T47D (cell line): ENCODE measurements around the gene HAAO.

Experiments used
- DNase-seq, 2 experiments: peaks; one replicate each; pipeline versions ENCODE4 v3.0.0 to v3.0.0-alpha.2; 2011 to 2012; ENCODE audit warnings: low read depth in 1 of 2, low spot score in 1 of 2
- JUND ChIP-seq: IDR thresholded peaks from 2 replicates; pipeline ENCODE4 v1.6.1; 2012; ENCODE audit warnings: low read depth
- in situ Hi-C: cut with HindIII; loops from 2 replicates; pipeline ENCODE4 v1.10.0; 2016; ENCODE audit warnings: low sequenced_read_pairs, low pct_unique_long_range_greater_than_20kb

Gene HAAO

GRCh38 chr2:42755191-42755880, 37.0 kb downstream of the HAAO start:
- TF ChIP-seq JUND: no peak
- in situ Hi-C loops: no loop called here
- no peak for DNase-seq

DNA sequence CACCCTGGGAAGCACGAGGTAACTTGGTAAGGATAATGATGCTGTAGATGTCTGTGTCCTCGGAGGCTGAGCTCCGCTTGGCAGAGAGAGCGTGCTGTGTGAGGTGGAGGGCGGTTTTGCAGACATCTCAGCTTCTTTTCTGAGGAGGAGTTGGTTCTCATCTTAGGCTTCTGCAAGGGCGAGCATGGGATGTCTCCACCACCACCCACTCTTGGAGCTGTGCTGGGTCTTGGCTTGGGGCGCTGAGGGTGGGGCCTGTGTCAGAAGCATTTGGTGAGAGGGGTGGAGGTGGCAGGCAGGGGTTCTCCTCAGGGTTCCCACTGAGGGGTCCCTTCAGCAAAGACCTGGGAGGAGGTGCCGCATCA, 37.6 kb downstream of the HAAO start:
- DNase-seq: no peak
- in situ Hi-C loops: no loop called here
- no peak for TF ChIP-seq JUND

DNA sequence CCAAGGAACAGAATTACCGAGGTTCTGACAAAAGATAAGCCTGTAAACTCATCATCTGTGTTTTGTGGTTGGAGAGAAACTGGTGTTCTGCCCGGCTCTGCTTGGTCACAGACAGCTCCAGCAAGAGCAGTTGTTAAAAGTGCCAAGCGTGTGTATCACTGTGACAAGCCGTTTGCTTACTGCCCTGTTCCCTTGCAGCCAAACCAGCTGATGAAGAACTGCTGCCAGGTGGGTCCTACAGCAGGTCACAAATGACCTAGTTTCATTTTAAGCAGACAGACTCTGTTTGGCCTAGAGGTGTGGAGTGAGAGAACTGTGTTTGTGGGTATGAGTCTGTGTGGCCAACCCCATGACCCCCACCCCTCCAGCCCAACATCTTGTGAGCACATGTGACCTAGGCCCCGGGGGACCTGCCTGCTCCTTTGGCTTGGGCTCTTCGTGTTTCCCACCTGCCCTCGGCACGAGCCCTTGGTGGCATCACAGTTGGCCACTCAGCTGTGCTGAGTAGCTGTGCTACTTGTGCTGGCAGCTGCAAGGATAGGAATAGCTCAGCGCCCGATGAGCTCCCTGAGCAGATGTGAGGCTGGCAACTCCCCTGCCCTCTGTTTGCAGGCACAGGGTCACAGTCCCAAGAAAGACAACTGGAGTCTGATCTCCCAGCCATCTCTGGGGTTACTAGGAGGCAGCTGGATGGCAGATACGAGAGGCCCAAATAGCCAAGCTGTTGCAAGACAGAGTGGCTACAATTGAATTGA, 38.2 kb downstream of the HAAO start:
- in situ Hi-C loops: no loop called here
- no peak for DNase-seq

DNA sequence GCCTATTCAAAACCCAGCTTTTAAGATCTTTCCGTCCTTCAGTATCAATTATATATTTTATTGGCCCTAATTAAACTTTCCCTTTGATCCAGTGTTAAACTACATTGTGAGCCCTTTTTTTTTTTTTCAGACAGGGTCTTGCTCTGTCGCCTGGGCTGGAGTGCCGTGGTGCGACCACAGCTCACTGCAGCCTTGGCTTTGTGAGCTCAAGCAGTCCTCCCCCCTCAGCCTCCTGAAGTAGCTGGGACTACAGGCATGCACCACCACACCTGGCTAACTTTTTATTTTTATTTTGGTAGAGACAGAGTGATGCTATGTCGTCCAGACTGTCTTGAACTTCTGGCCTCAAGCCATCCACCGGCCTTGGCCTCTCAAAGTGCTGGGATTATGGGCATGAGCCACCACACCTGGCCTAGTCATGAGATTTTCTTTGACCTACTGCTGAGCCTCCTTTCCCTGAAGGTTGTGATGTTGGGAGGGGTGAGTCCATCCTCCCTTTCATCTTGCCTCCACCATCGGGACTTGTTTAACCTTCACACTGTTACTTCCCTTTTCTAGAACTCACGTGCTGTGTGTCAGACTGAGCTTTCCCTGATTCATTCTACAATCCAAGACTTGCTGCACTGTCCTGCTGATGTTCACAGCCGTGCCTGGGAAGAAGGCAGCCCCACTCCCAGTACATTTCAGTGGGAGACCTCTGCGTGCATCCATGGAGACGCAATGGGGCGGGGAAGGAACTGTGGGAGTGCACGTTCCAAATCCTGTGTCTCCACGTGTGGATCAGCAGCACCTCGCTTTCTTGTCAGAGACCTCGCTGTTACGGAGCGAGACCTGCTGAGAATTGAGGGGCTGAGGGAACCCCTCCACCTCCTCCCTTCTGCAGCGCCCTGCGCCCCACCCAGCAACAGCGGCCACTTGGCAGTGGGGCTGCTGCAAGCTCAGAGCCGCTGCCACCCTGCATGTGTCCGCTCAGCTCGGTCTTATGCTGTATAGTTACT, 39.3 kb downstream of the HAAO start:
- in situ Hi-C loops: no loop called here
- no peak for TF ChIP-seq JUND
- DNase-seq: no peak

More for the DNA sequence above, 38.2 kb downstream of the HAAO start:
- no peak for TF ChIP-seq JUND

- no peak for TF ChIP-seq JUND
- in situ Hi-C loops: no loop called here
- peak in 1 of 2 experiments; percentile 4 for DNase-seq
These were observed 40.1 kb downstream of the HAAO start for GRCh38 chr2:42752314-42752713.

- in situ Hi-C loops: no loop called here
- TF ChIP-seq JUND: no peak
- no peak for DNase-seq
These were observed 43.5 kb downstream of the HAAO start for GRCh38 chr2:42748840-42749239.

DNA sequence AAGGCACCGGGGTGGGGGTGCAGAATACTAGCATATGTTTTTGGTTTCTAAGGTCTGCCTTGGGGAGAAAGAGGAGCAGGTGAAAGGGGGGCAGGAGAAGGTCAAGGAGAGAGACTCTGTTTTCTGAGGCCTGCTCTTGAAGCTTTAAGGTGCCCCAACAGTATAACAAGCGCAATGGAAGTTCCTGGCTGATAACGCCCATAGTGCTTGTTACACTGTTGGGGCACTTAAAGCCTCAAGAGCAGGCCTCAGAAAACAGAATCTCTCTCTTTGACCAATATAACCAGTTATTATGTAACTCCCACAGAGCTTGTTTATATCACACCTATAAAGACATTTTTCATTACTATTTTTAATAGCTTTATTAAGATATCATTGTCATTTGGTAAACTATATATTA, 45.0 kb downstream of the HAAO start:
- in situ Hi-C loops: no loop called here
- DNase-seq: no peak
- TF ChIP-seq JUND: no peak

DNA sequence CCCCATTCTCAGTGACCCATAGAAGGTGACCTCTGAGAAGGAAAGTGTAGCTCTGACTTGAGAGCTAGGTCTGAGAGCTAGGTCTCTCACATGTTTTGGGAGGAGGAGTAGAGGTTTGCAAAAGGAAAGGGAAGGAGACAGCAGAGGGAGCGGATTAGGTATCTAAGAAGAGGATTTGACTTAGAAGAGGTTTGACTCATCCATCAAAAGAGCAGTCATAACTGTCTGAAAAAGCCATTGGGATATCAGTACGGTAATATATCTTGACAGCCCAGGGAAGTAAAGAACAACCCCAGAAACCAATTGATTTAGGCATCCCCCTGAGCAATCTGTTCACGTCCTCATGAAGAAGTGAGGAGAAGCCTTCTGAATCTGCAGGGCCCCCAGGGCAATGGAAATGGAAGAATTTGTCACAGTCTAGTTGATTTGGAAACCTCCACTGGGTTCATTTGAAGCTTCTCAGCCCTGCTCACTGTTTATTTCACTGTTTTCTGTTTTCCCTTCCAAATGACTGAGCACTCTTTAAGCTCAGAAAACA, 47.8 kb downstream of the HAAO start:
- in situ Hi-C loops: no loop called here
- no peak for TF ChIP-seq JUND
- DNase-seq: no peak

DNA sequence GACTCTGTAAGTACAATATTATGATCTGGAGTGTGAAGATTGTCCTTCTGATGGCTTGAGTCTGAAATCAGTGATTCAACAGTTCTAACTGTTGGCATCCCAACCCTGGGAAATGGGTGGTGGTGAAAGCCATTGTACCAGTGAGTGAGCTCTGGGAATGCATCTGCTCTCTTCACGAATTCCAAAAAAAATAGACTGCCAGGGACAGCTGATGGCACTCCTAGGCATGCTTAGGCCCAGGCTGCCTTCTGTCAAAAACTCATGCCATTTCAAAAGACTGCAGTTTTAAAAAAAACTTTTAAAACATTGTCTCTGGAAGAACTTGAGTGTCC, 48.8 kb downstream of the HAAO start:
- in situ Hi-C loops: no loop called here
- DNase-seq: no peak
- no peak for TF ChIP-seq JUND

DNA sequence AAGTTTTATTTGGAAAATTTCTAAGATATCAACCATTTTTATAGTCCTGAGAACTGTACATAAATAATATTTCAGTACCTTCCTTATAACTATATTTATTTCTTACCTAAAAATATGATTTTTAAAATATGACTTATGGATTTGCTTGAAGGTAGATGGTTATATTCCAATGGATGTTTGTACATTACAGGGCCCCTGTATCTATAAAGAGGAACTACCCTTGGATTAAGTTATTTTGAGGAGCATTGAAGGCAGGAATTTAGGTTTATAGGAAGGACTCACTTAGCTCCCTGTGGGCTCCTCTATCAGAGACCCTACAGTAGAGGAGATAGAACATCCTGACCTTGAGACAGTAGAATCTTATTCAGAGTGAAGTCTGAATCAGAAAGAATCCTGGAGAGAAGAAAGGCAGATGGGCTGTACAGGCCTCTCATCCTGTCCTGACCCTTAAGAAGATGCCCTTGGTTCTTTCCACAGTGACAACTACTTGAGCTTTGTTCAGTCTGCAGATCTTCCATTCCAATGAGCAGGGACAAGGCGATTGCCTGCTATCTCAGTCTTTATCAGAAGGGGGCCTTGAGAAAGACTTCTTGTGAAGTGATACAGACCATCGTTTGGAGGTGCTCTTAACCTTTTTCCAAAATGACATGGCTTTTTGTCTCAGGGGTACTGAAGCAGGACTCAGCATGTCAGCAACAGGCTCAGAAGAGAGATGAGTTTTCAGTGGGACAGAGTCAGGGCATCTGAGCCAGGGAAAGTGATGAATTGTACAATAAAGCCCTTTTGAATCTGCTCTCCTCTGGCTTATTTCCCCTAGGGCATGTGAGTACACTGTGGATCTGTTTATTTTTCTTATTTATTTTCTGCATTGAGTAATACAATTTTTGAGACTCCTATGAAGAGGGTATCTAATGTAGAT, 49.4 kb downstream of the HAAO start:
- TF ChIP-seq JUND: no peak
- in situ Hi-C loops: no loop called here
- DNase-seq: no peak

- no peak for TF ChIP-seq JUND
- in situ Hi-C loops: no loop called here
- DNase-seq: no peak
These were observed 51.2 kb downstream of the HAAO start for GRCh38 chr2:42741140-42741539.
